ENCODE results near the gene FLRT2.

Gene FLRT2

GRCh38 chr14:85529803-85530574 is at the start of gene FLRT2:
TSS of gene FLRT2 (plus strand) at chr14:85530144. CDS start at chr14:85621515, 91,371 bp downstream.
- no peak for DNase-seq

- no peak for DNase-seq
These were observed 48.5 kb upstream of the FLRT2 start for GRCh38 chr14:85481471-85481870.

- no peak for DNase-seq
These were observed 47.4 kb upstream of the FLRT2 start for GRCh38 chr14:85482552-85482951.

- DNase-seq = no peak
These were observed 46.9 kb upstream of the FLRT2 start for GRCh38 chr14:85483037-85483436.

GRCh38 chr14:85483652-85484051 is 46.3 kb upstream of the FLRT2 start:
- DNase-seq = no peak

- DNase-seq = no peak
These were observed 42.7 kb upstream of the FLRT2 start for GRCh38 chr14:85487215-85487614.

- DNase-seq = no peak
These were observed 28.2 kb upstream of the FLRT2 start for GRCh38 chr14:85501751-85502150.

- no peak for DNase-seq
These were observed 21.1 kb upstream of the FLRT2 start for GRCh38 chr14:85508863-85509262.

GRCh38 chr14:85512451-85512850 is 17.5 kb upstream of the FLRT2 start:
- DNase-seq = no peak

GRCh38 chr14:85514487-85514886 is 15.5 kb upstream of the FLRT2 start:
- DNase-seq = no peak

- DNase-seq = no peak
These were observed 13.5 kb upstream of the FLRT2 start for GRCh38 chr14:85516239-85517113.

- no peak for DNase-seq
These were observed 12.7 kb upstream of the FLRT2 start for GRCh38 chr14:85517114-85517688.

GRCh38 chr14:85519661-85520305 is 10.2 kb upstream of the FLRT2 start:
- no peak for DNase-seq

GRCh38 chr14:85520581-85520980 is 9.4 kb upstream of the FLRT2 start:
- no peak for DNase-seq

GRCh38 chr14:85523624-85524023 is 6.3 kb upstream of the FLRT2 start:
- no peak for DNase-seq

- DNase-seq = no peak
These were observed 2.9 kb upstream of the FLRT2 start for GRCh38 chr14:85527006-85527405.

- no peak for DNase-seq
These were observed 2.4 kb upstream of the FLRT2 start for GRCh38 chr14:85527445-85528035.

- DNase-seq = no peak
These were observed 1.7 kb upstream of the FLRT2 start for GRCh38 chr14:85528080-85528896.

GRCh38 chr14:85528897-85529631 is 880 bp upstream of the FLRT2 start:
- no peak for DNase-seq

- no peak for DNase-seq
These were observed 682 bp downstream of the FLRT2 start for GRCh38 chr14:85530626-85531025.

- no peak for DNase-seq
These were observed 1.2 kb downstream of the FLRT2 start for GRCh38 chr14:85531141-85531586.

All from CD4-positive, alpha-beta T cell treated with Interleukin-1 beta for 1 hour (primary cell).